Measurements from ENCODE around the gene CMTM7. TPM values are rescaled to one million over a fixed set of nuclear protein-coding genes. Genes with fewer than 3 reads are reported as not detected.

CMTM7 gene
- total and polyA plus RNA-seq, 9 of the 15 experiments (the other 6 are each of a cell fraction or from before 2014, with no cell fraction given) = 0.03 to 1.6 (median 0.42) TPM; not detected in 4

DNA sequence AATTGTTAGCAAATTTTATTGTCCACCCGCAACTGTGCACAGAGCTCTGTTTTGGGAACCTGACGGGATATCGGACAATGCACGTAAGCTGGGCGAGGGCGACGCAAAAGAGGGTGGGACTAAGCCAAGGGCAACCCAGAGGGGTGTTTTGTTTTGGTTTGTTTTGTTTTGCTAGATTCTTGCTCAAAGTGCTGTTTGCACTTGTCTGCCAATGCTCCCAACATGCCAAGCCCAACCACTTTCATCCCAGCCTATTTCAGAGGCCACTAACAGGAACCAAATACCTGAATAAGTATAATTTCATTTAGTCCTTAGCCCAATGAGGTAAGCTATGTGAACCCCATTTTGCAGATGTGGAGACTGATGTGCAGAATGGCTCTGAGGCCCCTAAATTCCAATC lies 9.7 kb upstream of the CMTM7 start:
- Histone ChIP-seq H3K27ac (ENCODE audit: extremely low read depth, low read depth, low read length) (no peak overlapping the region), H3K27me3 (ENCODE audit: control insufficient read depth in 2 of 2, insufficient read depth in 2 of 2, low read length in 2 of 2) (peaks cover 18 to 30% of the 10 kb centered on the region in 2 experiments), H4K20me1 (replicated peaks; ENCODE audit: control insufficient read depth, insufficient read depth, low read length) (no peaks in the 10 kb centered on the region), H3K9ac (ENCODE audit: insufficient read depth in 1 of 2, low read depth in 2 of 2, low read length in 2 of 2) (no peak overlapping the region), H2AFZ (ENCODE audit: low read depth, low read length) (no peak overlapping the region), H3K4me1 (replicated peaks in 1 of 2; ENCODE audit: control insufficient read depth in 2 of 2, insufficient read depth in 2 of 2, low read length in 2 of 2) (0 out of 5 replicates have a peak, but pooled peaks cover 0 to 2% of the 10 kb centered on the region in 2 experiments), H3K4me2 (ENCODE audit: insufficient read depth, low read length) (no peak overlapping the region), H3K9me3 (replicated peaks; ENCODE audit: control insufficient read depth, insufficient read depth, low read depth, low read length) (no peaks in the 10 kb centered on the region), H3K4me3 (no peak overlapping the region), H3K9me1 (ENCODE audit: control insufficient read depth, insufficient read depth, low read length) (no peaks in the 10 kb centered on the region), H3K79me2 (ENCODE audit: control insufficient read depth, insufficient read depth, low read length) (no peaks in the 10 kb centered on the region), H3K36me3 (ENCODE audit: control insufficient read depth, insufficient read depth, low read length) (no peaks in the 10 kb centered on the region)
- ATAC-seq (no peak), DNase-seq (ENCODE audit: extremely low read depth in 1 of 4, low spot score in 3 of 4) (no peak), FAIRE-seq (no peak)
- 3% methylated on average over 7 of the region's 7 CpGs for WGBS (ENCODE audit: insufficient coverage, low coverage, missing lambda C conversion rate)
- intact Hi-C loops (cut with micrococcal nuclease) (no loop called here), in situ Hi-C loops (cut with MboI) (no loop called here)
- TF ChIP-seq RBM25 (IDR thresholded peaks at IDR 0.05; ENCODE audit: low read depth, low read length, severe bottlenecking) = peak; percentile 60
- no peak for TF ChIP-seq ELK1 (CRISPR knock-in tag; IDR thresholded peaks at IDR 0.05)
- TF ChIP-seq CGGBP1 (CRISPR knock-in tag; IDR thresholded peaks at IDR 0.05) = no peak
- ChIA-PET CTCF (ENCODE audit: low intra/inter-chr PET ratio) (no interaction called here), POLR2A (no interaction called here)
- no TSS peak for BruUV-seq (replicated peaks)

DNA sequence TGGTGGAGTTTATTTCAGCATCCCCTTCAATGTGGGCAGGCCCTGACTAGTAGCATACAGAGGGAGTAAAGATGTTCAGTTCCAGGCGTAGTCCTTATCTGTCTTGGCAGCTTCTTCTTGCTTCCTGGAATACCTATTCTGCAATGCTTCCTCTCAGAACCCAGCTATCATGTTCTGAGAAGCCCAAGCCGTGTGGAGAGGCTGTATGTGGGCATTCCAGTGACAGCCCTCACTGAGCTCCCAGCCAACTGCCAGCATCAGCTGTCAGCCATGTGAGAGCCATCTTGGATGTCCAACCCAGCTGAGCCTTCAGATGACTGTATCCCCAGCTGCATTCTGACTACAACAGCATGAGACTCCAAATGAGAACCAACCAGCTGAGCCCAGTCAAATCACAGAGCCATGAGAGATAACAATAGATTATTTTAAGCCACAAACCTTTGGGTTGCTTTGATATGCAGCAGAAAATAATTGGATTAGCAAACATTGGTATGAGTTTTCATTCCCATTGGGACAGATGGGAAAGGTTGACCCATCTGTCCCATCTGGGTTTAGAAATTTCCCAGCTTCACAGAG lies 8.4 kb upstream of the CMTM7 start:
- in situ Hi-C loops (cut with MboI) = no loop called here
- peak; percentile 69; the same call in 1 of the 2 replicates for TF ChIP-seq CTBP1 (IDR thresholded peaks at IDR 0.05; ENCODE audit: borderline replicate concordance)
- peak; percentile 61 for TF ChIP-seq ARID1B (IDR thresholded peaks at IDR 0.05)
- 0 out of 4 replicates have a peak, but pooled peaks of 1 of the 2 experiments have one; percentile 30 for TF ChIP-seq TRIM24 (IDR thresholded peaks at IDR 0.05)
- TF ChIP-seq HDAC6 (IDR thresholded peaks at IDR 0.05; ENCODE audit: low read depth, low read length) = no peak
- TF ChIP-seq CEBPZ (IDR thresholded peaks at IDR 0.05; ENCODE audit: borderline replicate concordance, low read depth, low read length) = no peak
- peak; percentile 44 for TF ChIP-seq CBFA2T2 (conservative IDR thresholded peaks at IDR 0.05)

More for the DNA sequence above, 8.4 kb upstream of the CMTM7 start:
- H3K36me3 ChIP-seq (ENCODE audit: control insufficient read depth, insufficient read depth, low read length) = no peaks in the 10 kb centered on the region
- 0 out of 5 replicates have a peak, but pooled peaks cover 0 to 2% of the 10 kb centered on the region in 2 experiments for H3K4me1 ChIP-seq (replicated peaks in 1 of 2; ENCODE audit: control insufficient read depth in 2 of 2, insufficient read depth in 2 of 2, low read length in 2 of 2)
- ChIA-PET POLR2A (no interaction called here), CTCF (ENCODE audit: low intra/inter-chr PET ratio) (no interaction called here)
- WGBS (ENCODE audit: insufficient coverage, low coverage, missing lambda C conversion rate) = 0% methylated on average over 2 of the region's 2 CpGs
- no peak overlapping the region for H3K4me3 ChIP-seq
- intact Hi-C loops (cut with micrococcal nuclease) = no loop called here
- H3K79me2 ChIP-seq (ENCODE audit: control insufficient read depth, insufficient read depth, low read length) = no peaks in the 10 kb centered on the region
- FAIRE-seq (no peak), ATAC-seq (peak; percentile 44), DNase-seq (ENCODE audit: extremely low read depth in 1 of 4, low spot score in 3 of 4) (peak in 1 of 4 experiments; percentile 25)
- no TSS peak for BruUV-seq (replicated peaks)
- peaks cover 14 to 30% of the 10 kb centered on the region in 2 experiments for H3K27me3 ChIP-seq (ENCODE audit: control insufficient read depth in 2 of 2, insufficient read depth in 2 of 2, low read length in 2 of 2)
- H3K27ac ChIP-seq (ENCODE audit: extremely low read depth, low read depth, low read length) = no peak overlapping the region
- no peaks in the 10 kb centered on the region for H3K9me3 ChIP-seq (replicated peaks; ENCODE audit: control insufficient read depth, insufficient read depth, low read depth, low read length)
- no peaks in the 10 kb centered on the region for H3K9me1 ChIP-seq (ENCODE audit: control insufficient read depth, insufficient read depth, low read length)
- H4K20me1 ChIP-seq (replicated peaks; ENCODE audit: control insufficient read depth, insufficient read depth, low read length) = no peaks in the 10 kb centered on the region
- no peak overlapping the region for H2AFZ ChIP-seq (ENCODE audit: low read depth, low read length)
- H3K4me2 ChIP-seq (ENCODE audit: insufficient read depth, low read length) = no peak overlapping the region
- no peak overlapping the region for H3K9ac ChIP-seq (ENCODE audit: insufficient read depth in 1 of 2, low read depth in 2 of 2, low read length in 2 of 2)

Measured in K562 (cell line).